ENCODE results near the gene C16orf89.
"Not testable (repeated sequence)": the region's sequence is repeated elsewhere in the genome, so short reads cannot be mapped to it uniquely, and the experiment has no call there.

C16orf89 gene

DNA sequence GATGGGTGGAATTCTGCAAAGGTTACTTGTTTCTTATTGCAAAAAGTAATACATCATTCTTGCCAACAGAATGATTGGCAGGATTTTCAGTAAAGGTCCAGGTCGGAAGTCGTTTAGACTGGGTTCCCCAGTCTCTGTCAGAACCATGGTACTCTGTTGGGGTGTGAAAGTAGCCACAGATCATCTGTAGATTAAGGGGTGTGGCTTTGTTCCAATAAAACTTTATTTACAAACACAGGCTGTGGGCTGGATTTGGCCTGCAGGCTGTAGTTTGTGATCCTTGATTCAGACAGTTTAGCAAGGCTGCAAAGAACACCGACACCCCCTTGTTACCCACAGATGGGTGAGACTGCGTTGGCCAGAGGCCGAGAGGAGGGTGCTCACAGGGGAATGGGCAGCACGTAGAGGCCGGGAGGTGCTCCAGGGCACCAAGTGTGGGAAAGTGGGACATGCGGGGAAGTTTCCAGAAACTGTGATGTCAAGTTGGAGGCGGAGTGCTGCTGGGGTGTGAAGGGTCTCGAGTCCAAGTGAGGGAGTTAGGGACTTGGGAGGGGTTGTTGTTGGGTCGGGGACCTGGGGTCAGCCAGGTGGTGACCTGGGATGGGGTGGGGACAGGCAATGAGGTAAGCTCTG lies 18.5 kb upstream of the C16orf89 start:
- DNase-seq: not testable (repeated sequence)

DNA sequence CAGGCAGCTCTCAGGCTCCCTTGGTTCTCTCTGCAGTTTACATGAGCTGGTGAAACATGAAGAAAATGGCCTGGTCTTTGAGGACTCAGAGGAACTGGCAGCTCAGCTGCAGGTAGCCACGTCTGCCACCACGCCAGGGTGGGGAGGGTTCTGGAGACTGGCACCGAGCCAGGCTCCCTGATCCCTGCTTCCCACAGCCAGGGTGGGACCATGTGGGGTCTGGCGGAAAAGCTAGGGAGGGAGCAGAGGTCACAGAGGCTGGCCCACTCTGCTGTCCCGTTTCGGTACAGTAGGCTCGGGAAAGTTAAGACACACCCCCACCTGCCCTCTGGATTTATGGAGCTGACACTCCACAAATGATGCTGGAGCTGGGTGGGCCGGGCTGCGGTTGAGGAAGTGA lies 17.9 kb upstream of the C16orf89 start:
- not testable (repeated sequence) for DNase-seq

DNA sequence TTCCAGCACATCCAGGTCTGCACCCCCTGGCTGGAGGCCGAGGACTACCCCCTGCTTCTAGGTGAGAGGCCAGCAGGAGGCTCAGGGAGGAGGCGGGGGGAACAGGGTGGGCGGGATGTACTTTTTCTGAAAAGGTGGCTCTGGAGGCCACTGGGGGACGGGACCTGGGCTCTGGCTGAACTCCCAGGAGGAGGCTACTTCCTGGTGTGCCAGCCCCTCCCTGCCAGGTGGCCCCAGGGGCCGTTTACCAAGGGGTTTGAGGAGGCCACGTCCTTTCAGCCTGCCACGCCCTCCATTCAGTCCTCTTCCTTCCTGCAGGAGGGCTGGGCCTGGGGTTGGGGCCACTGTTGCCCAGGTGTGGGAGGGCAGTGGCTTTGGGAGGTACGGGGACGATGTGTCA lies 15.2 kb upstream of the C16orf89 start:
- not testable (repeated sequence) for DNase-seq

DNA sequence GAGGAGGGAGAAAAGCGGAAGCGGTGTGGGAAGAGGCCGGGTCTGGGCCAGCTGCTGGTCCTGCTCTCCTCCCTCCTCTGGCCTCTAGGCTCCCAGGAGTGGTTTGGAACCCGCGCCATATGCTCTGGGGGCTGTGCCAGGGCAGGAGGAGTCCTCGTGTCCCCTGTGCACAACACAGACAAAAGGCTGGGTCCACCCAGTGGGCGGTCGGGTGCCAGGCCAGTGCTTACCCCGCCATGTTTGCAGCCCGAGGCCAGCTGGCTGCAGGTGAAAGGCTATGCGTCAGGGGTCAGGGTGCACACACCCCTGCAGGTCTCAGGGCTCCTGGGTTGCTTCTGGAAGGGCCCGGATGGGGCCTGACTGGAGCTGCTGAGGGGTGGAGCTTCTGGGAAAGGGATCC lies 14.7 kb upstream of the C16orf89 start:
- DNase-seq: not testable (repeated sequence)

DNA sequence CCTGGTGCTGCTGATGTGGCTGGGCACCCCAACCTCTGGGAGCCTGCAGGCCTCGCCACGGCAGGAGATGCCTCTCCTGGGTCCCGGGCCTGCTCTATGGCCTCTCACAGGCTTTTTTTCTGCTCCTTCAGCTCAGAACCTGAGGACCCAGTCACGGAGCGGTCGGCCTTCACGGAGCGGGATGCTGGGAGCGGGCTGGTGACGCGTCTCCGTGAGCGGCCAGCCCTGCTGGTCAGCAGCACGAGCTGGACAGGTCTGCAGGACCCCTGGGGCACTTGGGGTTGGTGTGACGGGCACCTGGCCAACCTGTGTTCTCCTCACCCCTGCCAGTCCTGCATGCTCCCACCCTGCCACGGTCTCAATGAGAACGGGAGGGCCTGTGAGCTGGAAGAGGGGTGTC lies 12.9 kb upstream of the C16orf89 start:
- DNase-seq: no peak

DNA sequence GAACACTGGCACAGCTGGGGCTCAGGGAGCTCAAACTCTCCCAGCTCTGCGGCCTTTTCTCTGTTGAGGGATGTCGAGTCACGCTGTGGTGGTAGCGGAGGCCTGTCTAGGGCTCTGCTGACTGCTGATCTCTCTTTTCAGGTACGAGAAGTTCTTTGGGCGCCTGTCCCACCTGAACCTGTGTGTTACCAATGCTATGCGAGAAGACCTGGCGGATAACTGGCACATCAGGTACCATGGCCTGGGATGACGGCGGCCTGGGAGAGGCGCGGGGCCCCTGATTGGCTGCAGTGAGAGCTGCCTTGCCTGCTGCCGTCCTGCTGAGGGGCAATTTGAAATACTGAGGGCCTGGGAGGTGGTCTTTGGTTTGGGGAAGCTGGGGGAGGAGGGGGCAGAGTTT lies 11.5 kb upstream of the C16orf89 start:
- no peak for DNase-seq

DNA sequence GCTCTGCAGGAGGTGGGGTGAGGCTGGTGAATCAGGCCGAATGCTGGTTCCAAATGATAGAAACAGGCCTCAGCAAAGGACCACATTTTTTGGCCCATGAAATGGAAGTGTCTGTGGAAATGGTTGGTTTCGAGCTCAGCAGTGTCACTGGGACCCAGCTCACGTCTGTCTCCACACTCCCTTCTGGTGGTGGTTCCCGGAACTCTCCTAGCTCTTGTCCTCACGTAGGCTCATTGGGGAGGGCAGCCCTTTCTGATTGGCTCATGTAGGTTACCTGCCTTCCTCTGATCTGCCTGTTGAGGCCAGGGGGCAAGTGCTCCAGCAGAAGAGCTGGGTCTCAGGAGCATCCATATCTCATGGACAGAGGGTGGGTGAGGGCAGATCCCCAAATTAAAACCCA lies 9.9 kb upstream of the C16orf89 start:
- DNase-seq: no peak

DNA sequence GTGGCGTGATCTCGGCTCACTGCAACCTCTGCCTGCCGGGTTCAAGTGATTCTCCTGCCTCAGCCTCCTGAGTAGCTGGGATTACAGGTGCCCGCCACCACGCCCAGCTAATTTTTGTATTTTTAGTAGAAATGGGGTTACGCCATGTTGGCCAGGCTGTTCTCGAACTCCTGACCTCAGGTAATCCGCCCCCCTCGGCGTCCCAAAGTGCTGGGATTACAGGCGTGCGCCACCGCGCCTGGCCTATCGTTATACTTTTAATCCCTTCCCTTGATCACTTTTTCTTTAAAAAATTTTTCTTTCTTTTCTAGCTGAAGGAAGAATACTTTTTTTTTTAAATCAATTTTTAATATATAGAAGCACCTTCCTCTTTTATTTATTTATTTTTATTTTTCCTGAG lies 8.0 kb upstream of the C16orf89 start:
- not testable (repeated sequence) for DNase-seq

DNA sequence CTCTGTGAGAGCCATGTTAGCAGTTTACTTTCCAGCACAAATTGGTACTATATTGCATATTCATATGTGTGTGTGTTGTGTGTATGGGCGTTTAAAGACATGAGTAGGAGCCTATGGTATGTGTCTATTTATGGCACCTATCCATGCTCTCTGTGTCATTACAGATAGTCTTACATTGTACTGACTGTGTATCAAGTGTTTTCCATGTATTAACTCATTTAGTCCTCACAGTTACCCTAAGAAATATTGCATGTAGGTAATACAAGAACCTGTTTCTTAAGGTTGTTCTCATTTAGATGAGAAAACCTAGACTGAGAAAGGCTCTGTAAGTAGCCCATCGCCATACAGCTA lies 7.5 kb upstream of the C16orf89 start:
- DNase-seq: no peak

DNA sequence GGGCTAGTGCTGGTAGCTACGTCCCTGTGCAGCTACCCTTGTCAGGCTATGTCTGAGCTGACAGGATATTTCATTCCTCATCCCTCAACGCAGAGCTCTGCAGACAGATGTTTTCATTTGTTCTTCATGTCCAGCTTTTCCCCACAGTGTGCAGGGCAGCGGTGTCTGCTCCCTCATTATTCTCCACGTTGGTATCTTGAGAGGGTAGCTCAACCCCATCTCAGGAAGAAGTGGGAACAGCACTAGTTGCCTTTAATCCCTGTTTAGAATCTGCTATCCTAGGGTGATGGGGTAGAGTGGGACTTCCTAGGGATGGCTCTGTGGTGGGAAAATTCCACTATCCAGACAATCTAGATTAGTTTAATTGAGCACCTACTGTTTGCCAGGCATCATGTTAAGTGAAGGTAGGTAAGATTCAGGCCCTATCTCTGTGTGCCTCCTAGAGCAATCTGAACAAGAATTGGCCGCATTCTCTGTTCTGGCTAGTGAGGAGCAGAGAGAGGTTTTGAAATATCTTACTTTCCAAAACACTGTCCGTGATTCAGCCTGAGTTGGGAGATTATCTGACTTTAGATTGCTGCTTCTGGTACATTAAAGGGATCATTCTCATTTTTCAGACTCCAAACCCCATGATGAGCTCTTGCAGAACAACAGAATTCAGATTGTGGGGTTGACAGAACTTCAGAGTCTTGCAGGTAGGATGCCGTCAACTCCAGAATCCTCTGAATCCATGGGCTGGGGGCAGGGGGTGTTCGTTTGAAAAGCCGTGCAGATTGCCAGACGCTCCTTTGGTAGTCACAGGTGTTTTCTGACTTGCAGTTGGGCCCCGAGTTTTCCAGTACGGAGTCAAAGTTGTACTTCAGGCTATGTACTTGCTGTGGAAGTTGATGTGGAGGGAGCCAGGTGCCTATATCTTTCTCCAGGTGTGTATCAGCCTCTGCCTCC lies 6.8 kb upstream of the C16orf89 start:
- DNase-seq: no peak

DNA sequence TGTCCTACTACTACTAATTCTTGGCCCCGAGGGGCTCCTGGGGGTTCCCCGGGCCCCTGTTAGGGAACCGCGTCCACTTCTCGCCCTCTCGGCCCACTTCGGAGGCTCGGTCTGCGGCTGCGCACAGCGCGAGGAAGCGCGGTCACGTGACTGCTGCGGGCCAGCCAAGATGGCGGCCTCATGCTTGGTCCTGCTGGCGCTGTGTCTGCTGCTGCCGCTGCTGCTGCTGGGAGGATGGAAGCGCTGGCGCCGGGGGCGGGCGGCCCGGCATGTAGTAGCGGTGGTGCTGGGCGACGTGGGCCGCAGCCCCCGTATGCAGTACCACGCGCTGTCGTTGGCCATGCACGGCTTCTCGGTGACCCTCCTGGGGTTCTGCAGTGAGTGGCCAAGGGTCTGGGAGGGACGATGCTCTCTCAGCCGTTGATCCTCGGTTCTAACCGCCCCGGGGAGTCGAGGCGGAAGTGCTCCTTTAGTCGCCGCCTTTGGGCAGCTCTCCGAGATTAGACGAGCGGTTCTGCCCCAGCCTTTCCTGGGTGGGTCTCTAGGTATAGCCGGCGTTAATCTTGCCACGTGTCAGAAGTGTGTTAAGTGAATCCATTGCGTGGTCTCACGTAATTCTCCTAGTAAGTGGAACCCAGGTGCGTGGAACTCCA lies 6.1 kb upstream of the C16orf89 start, which contains the start of gene ALG1:
Gene ALG1, plus strand, starts transcription at position 163 of the 653 bp plus-strand sequence. Its CDS starts 7 bp downstream, at position 170.
- DNase-seq: peak; percentile 87

DNA sequence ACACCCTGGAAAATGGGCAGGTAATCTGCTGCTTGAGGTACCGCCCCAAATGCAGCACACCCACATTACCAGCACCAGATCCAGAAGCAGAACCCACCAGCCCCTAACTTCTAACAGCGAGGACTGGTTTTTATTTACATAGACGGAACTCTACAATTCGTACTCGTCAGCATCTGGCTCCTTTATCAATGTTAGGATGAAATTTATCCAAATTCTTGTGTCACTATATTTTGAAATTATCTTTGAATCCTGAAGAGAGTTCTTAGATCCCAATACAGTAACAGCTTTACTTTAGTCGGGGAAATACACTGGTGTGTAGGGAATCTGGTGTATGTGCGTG lies 5.6 kb upstream of the C16orf89 start:
- DNase-seq: no peak

DNA sequence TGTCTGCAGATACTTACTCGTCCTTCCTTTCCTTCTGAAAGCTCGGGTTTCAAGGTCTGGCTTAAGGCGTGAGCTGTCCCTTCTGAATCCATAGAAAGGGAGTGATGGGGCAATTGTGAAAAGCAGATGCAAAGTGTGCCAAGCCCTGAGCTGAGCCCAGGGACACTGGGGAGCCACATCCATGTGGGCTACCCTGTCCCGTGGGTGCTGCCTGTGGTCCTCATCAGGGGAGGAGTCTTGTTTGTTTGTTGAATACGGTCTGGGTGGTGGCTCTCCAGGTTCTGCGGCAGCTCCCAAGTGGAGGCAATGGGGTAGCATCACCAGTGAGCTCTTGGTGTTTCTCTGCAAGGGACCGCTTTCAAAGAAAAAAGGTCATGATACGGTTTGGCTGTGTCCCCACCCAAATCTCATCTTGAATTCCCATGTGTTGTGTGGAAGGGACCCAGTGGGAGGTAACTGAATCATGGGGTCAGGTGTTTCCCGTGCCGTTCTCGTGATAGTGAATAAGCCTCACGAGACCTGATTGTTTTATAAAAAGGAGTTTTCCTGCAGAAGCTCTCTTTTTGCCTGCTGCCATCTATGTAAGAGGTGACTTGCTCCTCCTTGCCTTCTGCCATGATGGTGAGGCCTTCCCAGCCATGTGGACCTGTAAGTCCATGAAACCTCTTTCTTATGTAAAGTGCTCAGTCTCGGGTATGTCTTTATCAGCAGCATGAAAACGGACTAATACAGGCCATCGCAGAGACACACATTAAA lies 4.9 kb upstream of the C16orf89 start:
- DNase-seq: no peak

DNA sequence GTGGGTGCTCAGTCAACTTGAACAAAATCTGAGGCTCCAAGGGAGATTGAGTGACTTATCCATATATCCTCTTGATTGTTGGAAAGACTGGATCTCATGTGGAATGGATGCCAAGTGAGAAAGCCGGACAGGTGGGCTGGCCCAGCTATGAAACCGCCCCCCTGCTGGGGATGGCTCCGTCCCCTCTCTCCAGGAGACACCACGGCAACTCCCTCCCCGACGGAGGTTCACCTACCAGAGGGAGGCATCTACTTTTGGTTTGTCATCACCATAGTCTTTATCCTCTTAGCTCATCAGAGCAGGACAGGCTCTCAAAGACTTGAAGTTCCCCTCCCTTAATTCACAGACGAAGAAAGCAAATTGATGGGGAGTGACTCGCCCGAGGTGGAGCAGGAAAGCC lies 4.1 kb upstream of the C16orf89 start:
- DNase-seq: no peak

DNA sequence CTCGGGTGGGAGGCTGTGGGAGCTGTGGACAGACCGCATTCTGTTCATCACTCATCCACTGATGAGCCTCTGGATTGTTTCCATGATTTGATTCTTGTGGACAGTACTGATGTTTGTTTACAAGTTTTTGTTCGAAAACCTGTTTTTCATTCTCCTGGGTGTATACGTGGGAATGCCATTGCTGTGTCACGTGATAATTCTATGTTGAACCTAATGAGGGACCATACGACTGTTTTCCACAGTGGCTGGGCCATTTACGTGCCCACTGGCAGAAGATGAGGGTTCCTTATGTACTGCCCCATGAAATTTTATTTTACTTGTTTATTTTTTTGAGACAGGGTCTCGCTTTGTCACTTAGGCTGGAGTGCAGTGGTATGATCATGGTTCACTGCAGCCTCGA lies 3.3 kb upstream of the C16orf89 start:
- no peak for DNase-seq

DNA sequence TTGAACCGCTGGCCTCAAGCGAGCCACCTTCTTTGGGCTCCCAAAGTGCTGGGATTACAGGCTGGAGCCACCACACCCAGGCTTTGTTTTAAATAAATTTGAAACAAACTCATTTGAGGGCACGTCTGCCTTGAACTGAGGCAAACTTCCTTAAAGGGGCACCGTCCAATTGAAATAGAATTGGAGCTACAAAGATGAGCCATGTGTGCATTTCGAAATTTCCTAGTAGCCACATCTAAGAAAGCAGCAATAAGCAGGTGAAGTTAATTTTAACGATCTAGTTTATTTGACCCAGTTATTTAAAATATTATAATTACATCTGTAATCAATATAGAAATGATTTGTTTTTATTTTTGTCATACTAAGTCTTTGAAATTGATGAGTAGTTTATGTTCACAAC lies 755 bp upstream of the C16orf89 start:
- no peak for DNase-seq

DNA sequence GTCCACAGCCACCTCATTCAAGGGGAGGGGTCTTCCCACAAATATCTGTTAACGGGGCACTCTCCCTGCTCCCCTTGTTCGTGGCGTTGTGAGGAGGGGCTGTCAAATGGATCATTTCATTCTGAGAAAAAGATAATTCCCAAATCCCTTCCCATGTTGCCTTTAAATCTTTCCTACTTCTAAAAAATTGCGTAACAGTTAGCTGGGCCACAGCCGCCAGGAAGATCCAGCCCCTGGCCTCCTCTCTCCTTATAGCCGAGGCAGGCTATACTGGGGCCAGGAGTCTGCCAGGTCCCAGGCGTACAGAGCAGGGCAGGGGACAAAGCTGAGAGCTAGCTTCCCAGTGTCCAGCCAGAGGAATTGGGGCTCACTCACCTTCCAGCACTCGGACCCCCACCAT lies 430 bp downstream of the C16orf89 start:
- DNase-seq: no peak

DNA sequence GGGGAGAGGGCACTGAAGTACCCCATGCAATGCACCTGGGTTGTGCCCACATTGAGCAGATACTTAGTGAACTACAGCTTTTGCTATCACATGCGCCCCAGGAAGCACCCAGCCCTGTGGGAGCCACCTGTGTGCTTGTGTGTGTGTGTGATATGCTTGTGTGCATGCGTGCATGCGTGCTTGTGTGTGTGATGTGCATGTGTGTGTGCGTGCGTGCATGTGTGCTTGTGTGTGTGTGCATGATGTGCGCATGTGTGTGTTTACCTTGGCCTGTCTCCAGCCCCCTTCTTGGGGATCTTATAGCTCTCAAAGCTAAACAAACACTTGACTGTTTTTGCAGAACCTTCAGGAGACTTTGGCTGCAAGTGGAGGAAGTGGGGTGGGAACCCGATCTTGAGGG lies 841 bp downstream of the C16orf89 start:
- no peak for DNase-seq

DNA sequence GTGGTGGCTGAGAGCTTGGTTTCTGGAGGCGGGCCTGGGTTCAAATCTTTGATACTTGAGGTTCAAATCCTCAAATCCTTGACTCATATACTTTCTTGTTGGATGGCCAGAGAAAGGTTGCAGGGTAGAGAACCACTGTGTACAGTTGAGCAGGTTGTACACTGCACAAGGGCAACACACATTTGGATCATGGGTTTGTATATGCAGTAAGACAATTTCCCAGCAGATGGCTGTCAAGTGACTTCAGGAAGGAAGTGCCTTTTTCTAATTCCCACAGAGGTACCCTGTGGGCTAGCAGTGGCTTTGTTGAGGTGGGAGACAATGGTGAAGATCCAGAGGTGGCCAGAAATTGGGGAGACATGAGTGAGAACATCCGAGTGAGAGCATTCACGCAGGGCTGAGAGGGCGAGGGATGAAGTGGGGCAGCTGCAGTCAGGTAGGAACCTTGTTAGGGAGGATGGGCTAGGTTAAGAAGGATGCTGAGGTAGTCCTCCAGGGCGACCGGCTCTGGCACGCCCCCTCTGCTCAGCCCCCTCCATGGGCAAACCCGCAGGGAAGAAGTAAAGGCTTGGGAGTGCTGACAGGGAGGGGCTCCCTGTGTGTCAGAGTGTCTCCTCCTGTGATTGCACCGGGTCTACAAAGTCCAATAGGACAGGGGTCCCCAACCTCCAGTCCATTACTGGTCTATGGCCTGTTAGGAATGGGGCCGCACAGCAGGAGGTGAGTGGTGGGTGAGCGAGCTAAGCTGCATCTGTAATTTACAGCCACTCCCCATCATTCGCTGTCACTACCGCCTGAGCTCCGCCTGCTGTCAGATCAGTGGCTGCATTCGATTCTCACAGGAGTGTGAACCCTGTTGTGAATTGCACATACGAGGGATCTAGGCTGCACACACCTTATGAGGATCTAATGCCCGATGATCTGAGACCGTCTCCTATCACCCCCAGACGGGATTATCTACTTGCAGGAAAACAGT lies 2.7 kb downstream of the C16orf89 start:
- no peak for DNase-seq

DNA sequence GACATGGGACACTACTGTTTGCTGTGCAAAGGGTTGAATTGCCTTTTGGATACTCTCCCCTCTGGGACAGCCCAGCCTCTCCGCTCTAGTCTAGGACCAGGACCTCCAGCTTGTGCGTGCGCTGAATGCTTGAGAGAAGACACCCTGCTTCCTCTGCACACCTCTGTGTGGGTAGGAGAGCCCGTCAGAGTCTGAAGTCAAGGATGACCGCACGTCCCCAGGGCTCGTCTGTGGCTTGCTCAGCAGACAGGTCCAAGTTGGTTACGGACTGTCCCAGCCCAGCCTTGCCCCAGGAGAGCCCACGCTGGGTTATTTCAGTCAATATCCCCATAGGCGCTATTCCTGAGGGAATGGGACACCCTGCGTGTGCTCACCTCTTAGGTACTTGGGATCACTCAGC lies 3.7 kb downstream of the C16orf89 start:
- DNase-seq: no peak

DNA sequence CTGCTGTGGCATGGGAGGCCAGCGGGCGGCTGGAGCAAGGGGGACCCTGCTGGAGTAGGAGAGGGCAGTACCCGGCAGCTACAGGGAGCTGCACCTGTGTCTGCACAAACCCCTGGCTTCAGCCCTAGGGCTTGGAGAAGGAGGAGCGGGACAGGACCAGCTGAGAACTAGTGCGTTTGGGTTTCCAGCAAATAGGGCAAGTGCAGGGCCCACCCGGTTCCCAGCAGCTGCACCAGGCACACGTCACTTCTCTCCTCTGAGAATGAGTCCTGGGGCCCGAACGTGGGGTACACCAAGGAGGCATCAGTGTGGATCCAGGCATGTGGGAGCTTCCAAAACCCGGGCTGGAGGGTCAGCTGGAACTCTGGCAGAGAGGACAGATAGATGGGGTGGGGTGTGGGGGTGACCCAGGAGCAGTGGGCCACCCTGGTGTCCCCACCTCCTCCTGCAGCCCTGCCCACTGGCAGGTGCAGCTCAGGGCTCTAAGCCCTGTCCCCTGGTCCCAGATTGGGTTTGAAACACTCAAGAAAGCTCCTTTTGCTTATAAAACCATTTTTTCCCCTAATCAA lies 5.6 kb downstream of the C16orf89 start:
- no peak for DNase-seq
